ENCODE data around the gene PPIL4. TPM values are rescaled to one million over a fixed set of nuclear protein-coding genes. Genes with fewer than 3 reads are reported as not detected.

PPIL4 gene
- total and polyA plus RNA-seq, 2 experiments from 2014 or later, result 35.1 to 47.3 TPM

DNA sequence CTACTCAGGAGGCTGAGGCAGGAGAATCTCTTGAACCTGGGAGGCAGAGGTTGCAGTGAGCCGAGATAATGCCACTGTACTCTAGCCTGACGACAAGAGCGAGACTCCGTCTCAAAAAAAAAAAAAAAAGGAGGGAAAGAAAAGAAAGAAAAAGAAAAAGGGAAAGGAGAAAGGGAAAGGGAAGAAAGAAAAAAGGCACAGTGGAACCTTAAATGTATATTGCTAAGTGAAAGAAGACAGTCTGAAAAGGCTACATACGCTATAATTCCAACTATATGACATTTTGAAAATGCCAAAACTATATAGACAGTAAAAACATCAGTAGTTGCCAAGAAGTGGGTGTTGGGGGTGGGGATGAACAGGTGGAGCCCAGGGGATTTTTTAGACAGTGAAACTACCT lies 16.2 kb downstream of the PPIL4 start:
- Histone ChIP-seq H3K36me3 (ENCODE audit: insufficient read depth) (peaks cover 38% of the 10 kb centered on the region), H2AFZ (no peak overlapping the region)

More for the DNA sequence above, 16.2 kb downstream of the PPIL4 start:
- no peak overlapping the region for H3K27ac ChIP-seq (ENCODE audit: low read depth)
- no peaks in the 10 kb centered on the region for H3K27me3 ChIP-seq (ENCODE audit: insufficient read depth)
- Mint-ChIP-seq H3K27me3 (ENCODE audit: insufficient read depth, low read depth, poor library complexity) (peaks cover 5% of the 10 kb centered on the region), H3K36me3 (ENCODE audit: low read depth) (peaks cover 37% of the 10 kb centered on the region), H3K4me3 (no peak overlapping the region), H3K4me1 (no peaks in the 10 kb centered on the region), H3K27ac (no peak overlapping the region), H3K9me3 (no peaks in the 10 kb centered on the region)
- no peaks in the 10 kb centered on the region for H3K79me2 ChIP-seq (replicated peaks; ENCODE audit: insufficient read depth)
- DNase-seq (ENCODE audit: low spot score), result no peak
- TF ChIP-seq, protein P1, sequence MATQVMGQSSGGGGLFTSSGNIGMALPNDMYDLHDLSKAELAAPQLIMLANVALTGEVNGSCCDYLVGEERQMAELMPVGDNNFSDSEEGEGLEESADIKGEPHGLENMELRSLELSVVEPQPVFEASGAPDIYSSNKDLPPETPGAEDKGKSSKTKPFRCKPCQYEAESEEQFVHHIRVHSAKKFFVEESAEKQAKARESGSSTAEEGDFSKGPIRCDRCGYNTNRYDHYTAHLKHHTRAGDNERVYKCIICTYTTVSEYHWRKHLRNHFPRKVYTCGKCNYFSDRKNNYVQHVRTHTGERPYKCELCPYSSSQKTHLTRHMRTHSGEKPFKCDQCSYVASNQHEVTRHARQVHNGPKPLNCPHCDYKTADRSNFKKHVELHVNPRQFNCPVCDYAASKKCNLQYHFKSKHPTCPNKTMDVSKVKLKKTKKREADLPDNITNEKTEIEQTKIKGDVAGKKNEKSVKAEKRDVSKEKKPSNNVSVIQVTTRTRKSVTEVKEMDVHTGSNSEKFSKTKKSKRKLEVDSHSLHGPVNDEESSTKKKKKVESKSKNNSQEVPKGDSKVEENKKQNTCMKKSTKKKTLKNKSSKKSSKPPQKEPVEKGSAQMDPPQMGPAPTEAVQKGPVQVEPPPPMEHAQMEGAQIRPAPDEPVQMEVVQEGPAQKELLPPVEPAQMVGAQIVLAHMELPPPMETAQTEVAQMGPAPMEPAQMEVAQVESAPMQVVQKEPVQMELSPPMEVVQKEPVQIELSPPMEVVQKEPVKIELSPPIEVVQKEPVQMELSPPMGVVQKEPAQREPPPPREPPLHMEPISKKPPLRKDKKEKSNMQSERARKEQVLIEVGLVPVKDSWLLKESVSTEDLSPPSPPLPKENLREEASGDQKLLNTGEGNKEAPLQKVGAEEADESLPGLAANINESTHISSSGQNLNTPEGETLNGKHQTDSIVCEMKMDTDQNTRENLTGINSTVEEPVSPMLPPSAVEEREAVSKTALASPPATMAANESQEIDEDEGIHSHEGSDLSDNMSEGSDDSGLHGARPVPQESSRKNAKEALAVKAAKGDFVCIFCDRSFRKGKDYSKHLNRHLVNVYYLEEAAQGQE (IDR thresholded peaks at IDR 0.05; ENCODE audit: unreplicated experiment), result no peak
- TF ChIP-seq JUNB (IDR thresholded peaks at IDR 0.05; ENCODE audit: unreplicated experiment) (no peak), CREB1 (CRISPR knock-in tag; IDR thresholded peaks at IDR 0.05; ENCODE audit: low read depth) (no peak), ZNF114 (CRISPR knock-in tag; IDR thresholded peaks at IDR 0.05) (no peak), STAT1 (IDR thresholded peaks at IDR 0.05; ENCODE audit: unreplicated experiment) (no peak), EZH2 (IDR thresholded peaks at IDR 0.05; ENCODE audit: low read depth, unreplicated experiment) (no peak), POLR2AphosphoS5 (IDR thresholded peaks at IDR 0.05; ENCODE audit: low read depth) (no peak), ZNF331 (CRISPR knock-in tag; IDR thresholded peaks at IDR 0.05; ENCODE audit: low read depth) (no peak), EZH2phosphoT487 (IDR thresholded peaks at IDR 0.05; ENCODE audit: unreplicated experiment) (no peak), NANOG (IDR thresholded peaks at IDR 0.05; ENCODE audit: borderline replicate concordance) (no peak)
- TF ChIP-seq, protein P2, sequence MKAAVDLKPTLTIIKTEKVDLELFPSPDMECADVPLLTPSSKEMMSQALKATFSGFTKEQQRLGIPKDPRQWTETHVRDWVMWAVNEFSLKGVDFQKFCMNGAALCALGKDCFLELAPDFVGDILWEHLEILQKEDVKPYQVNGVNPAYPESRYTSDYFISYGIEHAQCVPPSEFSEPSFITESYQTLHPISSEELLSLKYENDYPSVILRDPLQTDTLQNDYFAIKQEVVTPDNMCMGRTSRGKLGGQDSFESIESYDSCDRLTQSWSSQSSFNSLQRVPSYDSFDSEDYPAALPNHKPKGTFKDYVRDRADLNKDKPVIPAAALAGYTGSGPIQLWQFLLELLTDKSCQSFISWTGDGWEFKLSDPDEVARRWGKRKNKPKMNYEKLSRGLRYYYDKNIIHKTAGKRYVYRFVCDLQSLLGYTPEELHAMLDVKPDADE (IDR thresholded peaks at IDR 0.05), result no peak
- TF ChIP-seq, protein P3, sequence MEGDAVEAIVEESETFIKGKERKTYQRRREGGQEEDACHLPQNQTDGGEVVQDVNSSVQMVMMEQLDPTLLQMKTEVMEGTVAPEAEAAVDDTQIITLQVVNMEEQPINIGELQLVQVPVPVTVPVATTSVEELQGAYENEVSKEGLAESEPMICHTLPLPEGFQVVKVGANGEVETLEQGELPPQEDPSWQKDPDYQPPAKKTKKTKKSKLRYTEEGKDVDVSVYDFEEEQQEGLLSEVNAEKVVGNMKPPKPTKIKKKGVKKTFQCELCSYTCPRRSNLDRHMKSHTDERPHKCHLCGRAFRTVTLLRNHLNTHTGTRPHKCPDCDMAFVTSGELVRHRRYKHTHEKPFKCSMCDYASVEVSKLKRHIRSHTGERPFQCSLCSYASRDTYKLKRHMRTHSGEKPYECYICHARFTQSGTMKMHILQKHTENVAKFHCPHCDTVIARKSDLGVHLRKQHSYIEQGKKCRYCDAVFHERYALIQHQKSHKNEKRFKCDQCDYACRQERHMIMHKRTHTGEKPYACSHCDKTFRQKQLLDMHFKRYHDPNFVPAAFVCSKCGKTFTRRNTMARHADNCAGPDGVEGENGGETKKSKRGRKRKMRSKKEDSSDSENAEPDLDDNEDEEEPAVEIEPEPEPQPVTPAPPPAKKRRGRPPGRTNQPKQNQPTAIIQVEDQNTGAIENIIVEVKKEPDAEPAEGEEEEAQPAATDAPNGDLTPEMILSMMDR (conservative IDR thresholded peaks at IDR 0.05; ENCODE audit: low read depth in 2 of 2), result no peak
- TF ChIP-seq, protein P4, sequence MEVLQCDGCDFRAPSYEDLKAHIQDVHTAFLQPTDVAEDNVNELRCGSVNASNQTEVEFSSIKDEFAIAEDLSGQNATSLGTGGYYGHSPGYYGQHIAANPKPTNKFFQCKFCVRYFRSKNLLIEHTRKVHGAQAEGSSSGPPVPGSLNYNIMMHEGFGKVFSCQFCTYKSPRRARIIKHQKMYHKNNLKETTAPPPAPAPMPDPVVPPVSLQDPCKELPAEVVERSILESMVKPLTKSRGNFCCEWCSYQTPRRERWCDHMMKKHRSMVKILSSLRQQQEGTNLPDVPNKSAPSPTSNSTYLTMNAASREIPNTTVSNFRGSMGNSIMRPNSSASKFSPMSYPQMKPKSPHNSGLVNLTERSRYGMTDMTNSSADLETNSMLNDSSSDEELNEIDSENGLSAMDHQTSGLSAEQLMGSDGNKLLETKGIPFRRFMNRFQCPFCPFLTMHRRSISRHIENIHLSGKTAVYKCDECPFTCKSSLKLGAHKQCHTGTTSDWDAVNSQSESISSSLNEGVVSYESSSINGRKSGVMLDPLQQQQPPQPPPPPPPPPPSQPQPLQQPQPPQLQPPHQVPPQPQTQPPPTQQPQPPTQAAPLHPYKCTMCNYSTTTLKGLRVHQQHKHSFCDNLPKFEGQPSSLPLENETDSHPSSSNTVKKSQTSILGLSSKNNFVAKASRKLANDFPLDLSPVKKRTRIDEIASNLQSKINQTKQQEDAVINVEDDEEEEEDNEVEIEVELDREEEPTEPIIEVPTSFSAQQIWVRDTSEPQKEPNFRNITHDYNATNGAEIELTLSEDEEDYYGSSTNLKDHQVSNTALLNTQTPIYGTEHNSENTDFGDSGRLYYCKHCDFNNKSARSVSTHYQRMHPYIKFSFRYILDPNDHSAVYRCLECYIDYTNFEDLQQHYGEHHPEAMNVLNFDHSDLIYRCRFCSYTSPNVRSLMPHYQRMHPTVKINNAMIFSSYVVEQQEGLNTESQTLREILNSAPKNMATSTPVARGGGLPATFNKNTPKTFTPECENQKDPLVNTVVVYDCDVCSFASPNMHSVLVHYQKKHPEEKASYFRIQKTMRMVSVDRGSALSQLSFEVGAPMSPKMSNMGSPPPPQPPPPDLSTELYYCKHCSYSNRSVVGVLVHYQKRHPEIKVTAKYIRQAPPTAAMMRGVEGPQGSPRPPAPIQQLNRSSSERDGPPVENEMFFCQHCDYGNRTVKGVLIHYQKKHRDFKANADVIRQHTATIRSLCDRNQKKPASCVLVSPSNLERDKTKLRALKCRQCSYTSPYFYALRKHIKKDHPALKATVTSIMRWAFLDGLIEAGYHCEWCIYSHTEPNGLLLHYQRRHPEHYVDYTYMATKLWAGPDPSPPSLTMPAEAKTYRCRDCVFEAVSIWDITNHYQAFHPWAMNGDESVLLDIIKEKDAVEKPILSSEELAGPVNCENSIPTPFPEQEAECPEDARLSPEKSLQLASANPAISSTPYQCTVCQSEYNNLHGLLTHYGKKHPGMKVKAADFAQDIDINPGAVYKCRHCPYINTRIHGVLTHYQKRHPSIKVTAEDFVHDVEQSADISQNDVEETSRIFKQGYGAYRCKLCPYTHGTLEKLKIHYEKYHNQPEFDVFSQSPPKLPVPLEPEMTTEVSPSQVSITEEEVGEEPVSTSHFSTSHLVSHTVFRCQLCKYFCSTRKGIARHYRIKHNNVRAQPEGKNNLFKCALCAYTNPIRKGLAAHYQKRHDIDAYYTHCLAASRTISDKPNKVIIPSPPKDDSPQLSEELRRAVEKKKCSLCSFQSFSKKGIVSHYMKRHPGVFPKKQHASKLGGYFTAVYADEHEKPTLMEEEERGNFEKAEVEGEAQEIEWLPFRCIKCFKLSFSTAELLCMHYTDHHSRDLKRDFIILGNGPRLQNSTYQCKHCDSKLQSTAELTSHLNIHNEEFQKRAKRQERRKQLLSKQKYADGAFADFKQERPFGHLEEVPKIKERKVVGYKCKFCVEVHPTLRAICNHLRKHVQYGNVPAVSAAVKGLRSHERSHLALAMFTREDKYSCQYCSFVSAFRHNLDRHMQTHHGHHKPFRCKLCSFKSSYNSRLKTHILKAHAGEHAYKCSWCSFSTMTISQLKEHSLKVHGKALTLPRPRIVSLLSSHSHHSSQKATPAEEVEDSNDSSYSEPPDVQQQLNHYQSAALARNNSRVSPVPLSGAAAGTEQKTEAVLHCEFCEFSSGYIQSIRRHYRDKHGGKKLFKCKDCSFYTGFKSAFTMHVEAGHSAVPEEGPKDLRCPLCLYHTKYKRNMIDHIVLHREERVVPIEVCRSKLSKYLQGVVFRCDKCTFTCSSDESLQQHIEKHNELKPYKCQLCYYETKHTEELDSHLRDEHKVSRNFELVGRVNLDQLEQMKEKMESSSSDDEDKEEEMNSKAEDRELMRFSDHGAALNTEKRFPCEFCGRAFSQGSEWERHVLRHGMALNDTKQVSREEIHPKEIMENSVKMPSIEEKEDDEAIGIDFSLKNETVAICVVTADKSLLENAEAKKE (CRISPR knock-in tag; IDR thresholded peaks at IDR 0.05), result no peak
- H3K9me2 ChIP-seq (ENCODE audit: insufficient read depth), result no peaks in the 10 kb centered on the region
- H3K4me3 ChIP-seq, result no peak overlapping the region
- 0 out of 2 replicates have a peak, but pooled peaks cover 2% of the 10 kb centered on the region for H4K20me1 ChIP-seq (replicated peaks; ENCODE audit: insufficient read depth)
- no peaks in the 10 kb centered on the region for H3K4me1 ChIP-seq (ENCODE audit: insufficient read depth)
- H3K4me2 ChIP-seq, result no peak overlapping the region
- no peak for ATAC-seq
- H3F3A ChIP-seq (replicated peaks; ENCODE audit: low read depth), result no peaks in the 10 kb centered on the region

All from GM23338 (cell line).